ENCODE data around the gene FBXW11.
"Not testable (repeated sequence)": the region's sequence is repeated elsewhere in the genome, so short reads cannot be mapped to it uniquely, and the experiment has no call there.

FBXW11 gene

DNA sequence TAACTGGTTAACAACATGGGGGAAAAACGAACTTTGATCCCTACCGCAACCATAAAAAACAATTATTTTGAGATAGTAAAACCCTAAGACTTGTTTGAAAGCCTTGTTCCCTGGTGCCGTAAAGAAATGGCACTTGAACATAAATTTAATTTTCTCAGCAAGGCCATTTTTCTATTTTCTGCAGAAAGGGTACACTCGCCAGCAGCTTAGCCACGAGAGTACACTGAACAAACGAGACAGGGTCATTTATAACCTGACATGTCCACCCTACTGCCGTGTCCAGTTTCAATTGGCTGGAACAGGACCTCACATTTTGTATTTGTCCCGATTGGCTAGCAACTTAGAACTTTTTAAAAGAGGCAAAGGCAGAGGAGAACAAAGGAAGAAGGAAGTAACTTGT, 26.8 kb downstream of the FBXW11 start:
- H3K9me2 ChIP-seq (replicated peaks; ENCODE audit: low read depth, low read length) = no peaks in the 10 kb centered on the region
- H3K4me1 ChIP-seq (ENCODE audit: insufficient read depth, low read length, poor library complexity, severe bottlenecking) = peaks cover 7% of the 10 kb centered on the region
- H3K36me3 ChIP-seq (ENCODE audit: insufficient read depth, low read length) = no peaks in the 10 kb centered on the region
- no peaks in the 10 kb centered on the region for H3K27me3 ChIP-seq (ENCODE audit: insufficient read depth, low read length, poor library complexity, severe bottlenecking)
- no peak overlapping the region for H2AFZ ChIP-seq (ENCODE audit: low read length)
- peaks cover 9% of the 10 kb centered on the region for H4K20me1 ChIP-seq (ENCODE audit: insufficient read depth, low read length, poor library complexity, severe bottlenecking)
- H3F3A ChIP-seq (ENCODE audit: low read depth) = no peaks in the 10 kb centered on the region
- TF ChIP-seq, protein P1, sequence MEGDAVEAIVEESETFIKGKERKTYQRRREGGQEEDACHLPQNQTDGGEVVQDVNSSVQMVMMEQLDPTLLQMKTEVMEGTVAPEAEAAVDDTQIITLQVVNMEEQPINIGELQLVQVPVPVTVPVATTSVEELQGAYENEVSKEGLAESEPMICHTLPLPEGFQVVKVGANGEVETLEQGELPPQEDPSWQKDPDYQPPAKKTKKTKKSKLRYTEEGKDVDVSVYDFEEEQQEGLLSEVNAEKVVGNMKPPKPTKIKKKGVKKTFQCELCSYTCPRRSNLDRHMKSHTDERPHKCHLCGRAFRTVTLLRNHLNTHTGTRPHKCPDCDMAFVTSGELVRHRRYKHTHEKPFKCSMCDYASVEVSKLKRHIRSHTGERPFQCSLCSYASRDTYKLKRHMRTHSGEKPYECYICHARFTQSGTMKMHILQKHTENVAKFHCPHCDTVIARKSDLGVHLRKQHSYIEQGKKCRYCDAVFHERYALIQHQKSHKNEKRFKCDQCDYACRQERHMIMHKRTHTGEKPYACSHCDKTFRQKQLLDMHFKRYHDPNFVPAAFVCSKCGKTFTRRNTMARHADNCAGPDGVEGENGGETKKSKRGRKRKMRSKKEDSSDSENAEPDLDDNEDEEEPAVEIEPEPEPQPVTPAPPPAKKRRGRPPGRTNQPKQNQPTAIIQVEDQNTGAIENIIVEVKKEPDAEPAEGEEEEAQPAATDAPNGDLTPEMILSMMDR (conservative IDR thresholded peaks at IDR 0.05; ENCODE audit: low read length) = no peak
- no peak for TF ChIP-seq EZH2phosphoT487 (IDR thresholded peaks at IDR 0.05; ENCODE audit: borderline replicate concordance)
- H3K4me3 ChIP-seq (ENCODE audit: low read length, poor library complexity, severe bottlenecking) = no peak overlapping the region
- no peaks in the 10 kb centered on the region for H3K9me3 ChIP-seq (ENCODE audit: insufficient read depth, low read depth, low read length)
- H3K79me2 ChIP-seq (ENCODE audit: insufficient read depth, low read length) = peaks cover 68% of the 10 kb centered on the region
- H3K4me2 ChIP-seq (ENCODE audit: low read depth, low read length, poor library complexity, severe bottlenecking) = no peak overlapping the region
- H3K9ac ChIP-seq (ENCODE audit: low read depth, low read length, poor library complexity, severe bottlenecking) = no peak overlapping the region

- Histone ChIP-seq H3K79me2 (ENCODE audit: insufficient read depth, low read length) (peaks cover 61% of the 10 kb centered on the region), H2AFZ (ENCODE audit: low read length) (no peak overlapping the region), H3F3A (ENCODE audit: low read depth) (no peaks in the 10 kb centered on the region), H3K4me1 (ENCODE audit: insufficient read depth, low read length, poor library complexity, severe bottlenecking) (peaks cover 7% of the 10 kb centered on the region), H3K9ac (ENCODE audit: low read depth, low read length, poor library complexity, severe bottlenecking) (no peak overlapping the region), H3K9me3 (ENCODE audit: insufficient read depth, low read depth, low read length) (no peaks in the 10 kb centered on the region), H3K9me2 (replicated peaks; ENCODE audit: low read depth, low read length) (no peaks in the 10 kb centered on the region), H3K4me3 (ENCODE audit: low read length, poor library complexity, severe bottlenecking) (no peak overlapping the region), H3K27me3 (ENCODE audit: insufficient read depth, low read length, poor library complexity, severe bottlenecking) (no peaks in the 10 kb centered on the region), H3K4me2 (ENCODE audit: low read depth, low read length, poor library complexity, severe bottlenecking) (no peak overlapping the region), H3K36me3 (ENCODE audit: insufficient read depth, low read length) (no peaks in the 10 kb centered on the region), H4K20me1 (ENCODE audit: insufficient read depth, low read length, poor library complexity, severe bottlenecking) (peaks cover 6% of the 10 kb centered on the region)
- TF ChIP-seq EZH2phosphoT487 (IDR thresholded peaks at IDR 0.05; ENCODE audit: borderline replicate concordance) = no peak
- TF ChIP-seq, protein P1 (conservative IDR thresholded peaks at IDR 0.05; ENCODE audit: low read length) = no peak
Observed at GRCh38 chr5:171978519-171978918, 27.9 kb downstream of the FBXW11 start.

DNA sequence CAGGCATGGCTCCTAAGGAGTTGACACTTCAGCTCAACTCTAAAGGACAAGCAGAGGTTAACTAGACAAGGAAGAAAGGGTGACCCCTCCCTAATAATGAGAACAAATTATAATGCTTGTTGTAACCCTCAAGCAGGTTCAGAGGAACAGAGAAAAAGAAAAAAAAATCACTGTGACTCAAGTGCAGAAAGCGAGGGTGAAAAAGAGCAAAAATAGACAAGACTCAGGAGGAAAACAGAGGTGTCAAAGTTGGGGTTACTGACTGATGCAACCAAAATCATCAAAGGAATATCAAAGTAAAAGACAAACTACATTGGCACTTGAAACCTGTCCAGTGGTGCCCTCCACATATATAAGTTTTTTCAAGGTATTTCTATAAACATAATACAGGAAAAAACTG, 28.4 kb downstream of the FBXW11 start:
- H3K9ac ChIP-seq (ENCODE audit: low read depth, low read length, poor library complexity, severe bottlenecking) = no peak overlapping the region
- no peak overlapping the region for H3K4me2 ChIP-seq (ENCODE audit: low read depth, low read length, poor library complexity, severe bottlenecking)
- no peak for TF ChIP-seq EZH2phosphoT487 (IDR thresholded peaks at IDR 0.05; ENCODE audit: borderline replicate concordance)
- TF ChIP-seq, protein P1 (conservative IDR thresholded peaks at IDR 0.05; ENCODE audit: low read length) = no peak

DNA sequence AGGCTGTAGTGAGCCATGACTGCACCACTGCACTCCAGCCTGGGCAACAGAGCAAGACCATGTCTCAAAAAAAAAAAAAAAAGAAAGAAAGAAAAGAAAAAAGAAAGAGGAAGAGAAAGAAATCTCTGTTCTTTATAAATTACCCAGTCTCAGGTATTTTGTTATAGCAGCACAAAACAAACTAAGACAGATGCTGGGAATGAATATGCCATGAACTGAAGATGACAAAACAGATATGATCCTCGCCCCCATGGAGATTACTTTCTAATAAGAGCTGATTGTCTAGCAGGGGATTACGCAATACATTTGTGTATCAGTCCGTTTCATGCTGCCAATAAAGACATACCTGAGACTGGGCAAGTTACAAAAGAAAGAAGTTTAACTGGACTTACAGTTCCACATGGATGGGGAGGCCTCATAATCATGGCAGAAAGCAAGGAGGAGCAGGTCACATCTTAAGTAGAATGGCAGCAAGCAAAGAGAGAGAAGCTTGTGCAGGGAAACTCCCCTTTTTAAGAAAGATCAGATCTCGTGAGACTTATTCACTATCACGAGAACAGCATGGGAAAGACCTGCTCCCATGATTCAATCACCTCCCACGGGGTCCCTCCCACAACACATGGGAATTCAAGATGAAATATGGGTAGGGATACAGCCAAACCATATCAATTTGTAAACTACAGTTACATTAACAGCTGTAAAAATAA, 29.0 kb downstream of the FBXW11 start:
- H3K79me2 ChIP-seq (ENCODE audit: insufficient read depth, low read length) = peaks cover 61% of the 10 kb centered on the region
- not testable (repeated sequence) for H3K4me1 ChIP-seq (ENCODE audit: insufficient read depth, low read length, poor library complexity, severe bottlenecking); H4K20me1 ChIP-seq (ENCODE audit: insufficient read depth, low read length, poor library complexity, severe bottlenecking); H3K9me2 ChIP-seq (replicated peaks; ENCODE audit: low read depth, low read length); H3K4me3 ChIP-seq (ENCODE audit: low read length, poor library complexity, severe bottlenecking); H3K9ac ChIP-seq (ENCODE audit: low read depth, low read length, poor library complexity, severe bottlenecking); H3K36me3 ChIP-seq (ENCODE audit: insufficient read depth, low read length); H3K9me3 ChIP-seq (ENCODE audit: insufficient read depth, low read depth, low read length); H3K27me3 ChIP-seq (ENCODE audit: insufficient read depth, low read length, poor library complexity, severe bottlenecking); H3K4me2 ChIP-seq (ENCODE audit: low read depth, low read length, poor library complexity, severe bottlenecking); H2AFZ ChIP-seq (ENCODE audit: low read length); H3F3A ChIP-seq (ENCODE audit: low read depth)

More for the DNA sequence above, 28.4 kb downstream of the FBXW11 start:
- peaks cover 7% of the 10 kb centered on the region for H3K4me1 ChIP-seq (ENCODE audit: insufficient read depth, low read length, poor library complexity, severe bottlenecking)
- H4K20me1 ChIP-seq (ENCODE audit: insufficient read depth, low read length, poor library complexity, severe bottlenecking) = peaks cover 6% of the 10 kb centered on the region
- H3K4me3 ChIP-seq (ENCODE audit: low read length, poor library complexity, severe bottlenecking) = no peak overlapping the region
- H2AFZ ChIP-seq (ENCODE audit: low read length) = no peak overlapping the region
- no peaks in the 10 kb centered on the region for H3K36me3 ChIP-seq (ENCODE audit: insufficient read depth, low read length)
- no peaks in the 10 kb centered on the region for H3K9me3 ChIP-seq (ENCODE audit: insufficient read depth, low read depth, low read length)
- no peaks in the 10 kb centered on the region for H3F3A ChIP-seq (ENCODE audit: low read depth)
- no peaks in the 10 kb centered on the region for H3K9me2 ChIP-seq (replicated peaks; ENCODE audit: low read depth, low read length)
- H3K79me2 ChIP-seq (ENCODE audit: insufficient read depth, low read length) = peaks cover 61% of the 10 kb centered on the region
- H3K27me3 ChIP-seq (ENCODE audit: insufficient read depth, low read length, poor library complexity, severe bottlenecking) = no peaks in the 10 kb centered on the region

Data from Loucy (cell line).